Transverse colon (tissue), 3 donors: Measurements from ENCODE around the gene TMEM98.
"Not testable (repeated sequence)": the region's sequence is repeated elsewhere in the genome, so short reads cannot be mapped to it uniquely, and the experiment has no call there.

Source experiments
- EP300 ChIP-seq: sonication (generic); formaldehyde crosslinking; IDR thresholded peaks from one replicate; pipeline ENCODE4 v1.6.1; 2017; ENCODE audit warnings: antibody characterized with exemption, low read depth
- TF ChIP-seq, protein P1 (sequence below), 5 experiments: fragments of 200-600 bp in 3 of 5; fragments of 450-650 bp in 2 of 5; sonication (generic) in 3 of 5; IDR thresholded peaks; 1 replicate in 2 of 5; 2 replicates in 3 of 5; pipeline ENCODE4 v1.5.1; 2016 to 2017; ENCODE audit warnings: antibody characterized with exemption in 5 of 5, inconsistent platforms in 3 of 5, mild to moderate bottlenecking in 2 of 5, moderate library complexity in 1 of 5

DNA sequence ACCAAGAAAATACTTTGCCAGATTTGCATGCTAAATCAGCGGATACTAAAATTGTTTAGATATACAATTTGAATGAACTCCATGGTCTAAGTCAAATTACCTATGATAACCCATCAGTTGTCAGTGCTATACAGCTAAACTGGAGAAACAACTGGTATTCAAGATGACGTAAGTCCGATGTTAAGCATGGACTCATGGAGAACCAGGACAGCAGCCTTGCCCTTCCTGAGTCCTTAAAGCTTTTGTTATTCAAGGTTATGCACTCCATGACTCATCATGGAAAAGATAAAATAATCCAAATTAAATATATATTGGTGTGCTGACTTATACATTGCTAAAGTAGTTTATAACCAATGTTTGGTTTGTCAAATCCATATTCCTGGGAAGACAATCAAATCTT lies 4.0 kb upstream of the TMEM98 start:
- TF ChIP-seq EP300, result not testable (repeated sequence)
- TF ChIP-seq, protein P1, sequence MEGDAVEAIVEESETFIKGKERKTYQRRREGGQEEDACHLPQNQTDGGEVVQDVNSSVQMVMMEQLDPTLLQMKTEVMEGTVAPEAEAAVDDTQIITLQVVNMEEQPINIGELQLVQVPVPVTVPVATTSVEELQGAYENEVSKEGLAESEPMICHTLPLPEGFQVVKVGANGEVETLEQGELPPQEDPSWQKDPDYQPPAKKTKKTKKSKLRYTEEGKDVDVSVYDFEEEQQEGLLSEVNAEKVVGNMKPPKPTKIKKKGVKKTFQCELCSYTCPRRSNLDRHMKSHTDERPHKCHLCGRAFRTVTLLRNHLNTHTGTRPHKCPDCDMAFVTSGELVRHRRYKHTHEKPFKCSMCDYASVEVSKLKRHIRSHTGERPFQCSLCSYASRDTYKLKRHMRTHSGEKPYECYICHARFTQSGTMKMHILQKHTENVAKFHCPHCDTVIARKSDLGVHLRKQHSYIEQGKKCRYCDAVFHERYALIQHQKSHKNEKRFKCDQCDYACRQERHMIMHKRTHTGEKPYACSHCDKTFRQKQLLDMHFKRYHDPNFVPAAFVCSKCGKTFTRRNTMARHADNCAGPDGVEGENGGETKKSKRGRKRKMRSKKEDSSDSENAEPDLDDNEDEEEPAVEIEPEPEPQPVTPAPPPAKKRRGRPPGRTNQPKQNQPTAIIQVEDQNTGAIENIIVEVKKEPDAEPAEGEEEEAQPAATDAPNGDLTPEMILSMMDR (IDR thresholded peaks at IDR 0.05), result not testable (repeated sequence)
